Kidney (tissue), 14 donors: ENCODE measurements around the gene NAP1L4. TPM values are rescaled to one million over a fixed set of nuclear protein-coding genes. Genes with fewer than 3 reads are reported as not detected.

ENCODE experiments used
- DNase-seq, 5 donors: peaks; one replicate each; pipeline ENCODE4 v3.0.0-alpha.2; 2013 to 2020
- FAIRE-seq: peaks from 2 replicates; lab custom pipeline; 2012; peaks lifted over from hg19 to GRCh38; lab: Jason Lieb, UNC
- H3K27ac ChIP-seq, 2 donors: one replicate each; pipeline ENCODE4 v1.7.0; 2013; ENCODE audit warnings: low read depth in 2 of 2, low read length in 2 of 2, inconsistent platforms in 1 of 2
- H3K27me3 ChIP-seq: one replicate; pipeline ENCODE4 v1.7.1; 2013; ENCODE audit warnings: low read length, inconsistent platforms; ENCODE audit not compliant: control insufficient read depth, insufficient read depth
- H3K36me3 ChIP-seq, 3 donors: one replicate each; pipeline versions ENCODE4 v1.7.0 to v1.7.1; 2013; ENCODE audit warnings: low read length in 3 of 3, control low read depth in 1 of 3, inconsistent platforms in 1 of 3; ENCODE audit not compliant: insufficient read depth in 3 of 3, control insufficient read depth in 2 of 3
- H3K4me1 ChIP-seq, 3 donors: one replicate each; pipeline versions ENCODE4 v1.7.0 to v1.7.1; 2013; ENCODE audit warnings: low read length in 3 of 3, inconsistent platforms in 1 of 3, low read depth in 1 of 3; ENCODE audit not compliant: control insufficient read depth in 2 of 3, insufficient read depth in 2 of 3
- H3K4me3 ChIP-seq, 3 donors: one replicate each; pipeline versions ENCODE4 v1.7.0 to v1.8.1; 2013; ENCODE audit warnings: low read length in 3 of 3, control low read depth in 1 of 3, inconsistent platforms in 1 of 3
- H3K9ac ChIP-seq, 3 donors: one replicate each; pipeline versions ENCODE4 v1.7.0 to v1.7.1; 2013; ENCODE audit warnings: low read length in 3 of 3, control low read depth in 1 of 3, inconsistent platforms in 1 of 3
- H3K9me3 ChIP-seq, 3 donors: one replicate each; pipeline versions ENCODE4 v1.7.0 to v1.7.1; 2013; ENCODE audit warnings: low read length in 3 of 3, control low read depth in 1 of 3, inconsistent platforms in 1 of 3; ENCODE audit not compliant: control insufficient read depth in 2 of 3, insufficient read depth in 1 of 3
- intact Hi-C: fragments of 100-400 bp; cut with DNase I; formaldehyde crosslinking; loops from one replicate; pipeline ENCODE4 v1.11.1; 2022
- polyA plus RNA-seq: library from polyadenylated mRNA; stranded (reverse); fragments of 350-450 nt; fragmentation: Illumina TruSeq; extraction: RNeasy Lipid Tissue Mini Kit (QIAGEN cat#74804); gene quantifications from one replicate; pipeline ENCODE4 v1.2.3, GENCODE V29; 2014; ENCODE audit warnings: low read depth, low replicate concordance; ENCODE audit not compliant: insufficient read depth
- total RNA-seq: library from RNA; stranded (reverse); fragmentation: NEBNext Ultra II Directional; extraction: Animal tissue kit (Norgen Biotek cat#: 25700); gene quantifications from one replicate; pipeline ENCODE4 v1.2.1, GENCODE V29; 2021
- TF ChIP-seq, protein P1 (sequence below): IDR thresholded peaks from 3 replicates; pipeline ENCODE4 v1.5.1; 2012; ENCODE audit warnings: mild to moderate bottlenecking, moderate library complexity, borderline replicate concordance; ENCODE audit not compliant: insufficient read depth; ENCODE audit errors: extremely low read depth
- donor health status: control.
- donor health status: control.
- donor health status: control.
- donor health status: control.
- donor health status: control.
- donor health status: DM: yes; HTN: yes; CAD: no.
- donor health status: Normal renal cell carcinoma (clear cell type).

The NAP1L4 gene
- total and polyA plus RNA-seq, 2 donors from 2014 or later = 120 to 133 TPM

DNA sequence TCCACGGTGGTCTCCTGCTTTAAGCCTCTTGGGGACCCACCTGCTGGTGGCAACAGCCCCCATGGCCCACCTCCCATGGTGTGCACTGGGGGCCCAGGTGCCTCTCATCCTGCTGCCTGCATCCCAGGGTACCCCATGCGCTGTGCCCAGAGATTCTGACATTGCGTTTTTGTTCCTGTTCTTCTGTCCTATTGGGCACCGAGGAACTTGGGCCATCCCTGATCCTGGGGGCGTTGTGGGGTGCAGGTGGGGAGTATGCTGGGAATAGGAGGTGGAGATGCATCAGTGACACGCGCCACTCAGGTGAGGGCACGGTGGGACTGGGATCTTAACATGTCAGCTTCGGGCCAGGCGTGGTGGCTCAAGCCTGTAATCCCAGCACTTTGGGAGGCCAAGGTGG is 12.4 kb upstream of the NAP1L4 start:
- no peak overlapping the region for H3K9ac ChIP-seq
- H3K27me3 ChIP-seq = no peaks in the 10 kb centered on the region
- H3K4me1 ChIP-seq = peaks cover 0 to 25% (median 22%) of the 10 kb centered on the region in 3 donors
- TF ChIP-seq, protein P1, sequence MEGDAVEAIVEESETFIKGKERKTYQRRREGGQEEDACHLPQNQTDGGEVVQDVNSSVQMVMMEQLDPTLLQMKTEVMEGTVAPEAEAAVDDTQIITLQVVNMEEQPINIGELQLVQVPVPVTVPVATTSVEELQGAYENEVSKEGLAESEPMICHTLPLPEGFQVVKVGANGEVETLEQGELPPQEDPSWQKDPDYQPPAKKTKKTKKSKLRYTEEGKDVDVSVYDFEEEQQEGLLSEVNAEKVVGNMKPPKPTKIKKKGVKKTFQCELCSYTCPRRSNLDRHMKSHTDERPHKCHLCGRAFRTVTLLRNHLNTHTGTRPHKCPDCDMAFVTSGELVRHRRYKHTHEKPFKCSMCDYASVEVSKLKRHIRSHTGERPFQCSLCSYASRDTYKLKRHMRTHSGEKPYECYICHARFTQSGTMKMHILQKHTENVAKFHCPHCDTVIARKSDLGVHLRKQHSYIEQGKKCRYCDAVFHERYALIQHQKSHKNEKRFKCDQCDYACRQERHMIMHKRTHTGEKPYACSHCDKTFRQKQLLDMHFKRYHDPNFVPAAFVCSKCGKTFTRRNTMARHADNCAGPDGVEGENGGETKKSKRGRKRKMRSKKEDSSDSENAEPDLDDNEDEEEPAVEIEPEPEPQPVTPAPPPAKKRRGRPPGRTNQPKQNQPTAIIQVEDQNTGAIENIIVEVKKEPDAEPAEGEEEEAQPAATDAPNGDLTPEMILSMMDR = no peak
- intact Hi-C loops = no loop called here
- no peaks in the 10 kb centered on the region for H3K9me3 ChIP-seq
- DNase-seq = no peak
- no peak overlapping the region for H3K27ac ChIP-seq
- H3K36me3 ChIP-seq = peaks cover 2 to 17% (median 4%) of the 10 kb centered on the region in 3 donors
- no peak for FAIRE-seq
- H3K4me3 ChIP-seq = no peak overlapping the region

DNA sequence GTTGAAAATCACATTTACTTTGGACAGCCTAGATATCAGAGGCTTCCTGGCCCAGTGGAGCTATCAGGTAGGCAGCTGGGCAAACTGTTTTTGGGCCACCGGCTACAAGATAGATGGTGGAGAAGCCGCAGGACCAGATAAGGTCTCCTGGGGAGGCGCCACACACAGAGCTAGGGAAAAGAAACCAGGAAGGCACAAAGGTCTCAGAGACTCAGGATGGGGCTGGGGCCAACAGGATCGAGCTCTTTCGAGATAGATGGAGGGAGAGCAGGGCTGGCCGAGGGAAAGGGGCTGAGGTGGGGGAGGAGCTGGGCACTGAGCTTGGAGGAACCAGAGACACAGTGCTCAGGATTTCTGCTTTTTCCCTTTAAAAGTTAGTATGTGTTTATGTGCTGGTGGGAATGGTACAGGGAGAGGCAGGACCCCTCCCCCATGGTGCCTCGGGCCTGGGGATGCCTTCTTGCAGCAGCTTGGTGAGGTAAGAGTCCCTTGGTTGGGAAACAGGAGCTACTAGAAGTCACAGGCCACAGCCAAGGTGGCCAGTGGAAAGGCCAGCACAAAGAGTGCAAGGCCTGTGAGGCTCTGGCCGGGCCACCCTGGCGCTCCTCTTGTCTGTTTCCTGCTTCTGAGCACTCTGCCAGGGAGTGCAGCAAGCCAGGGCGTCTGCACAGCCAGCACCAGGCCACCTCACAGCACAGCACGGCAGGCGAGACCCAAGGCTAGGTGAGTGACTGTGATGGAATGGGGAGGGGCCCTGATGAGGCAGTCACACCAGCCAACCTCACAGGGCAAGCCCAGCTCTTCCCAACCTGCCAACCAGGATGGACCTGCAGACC is 11.5 kb upstream of the NAP1L4 start:
- no peak for DNase-seq
- no peaks in the 10 kb centered on the region for H3K27me3 ChIP-seq
- no peak overlapping the region for H3K4me3 ChIP-seq
- no peak for FAIRE-seq
- TF ChIP-seq, protein P1 = no peak
- intact Hi-C loops = no loop called here
- no peaks in the 10 kb centered on the region for H3K9me3 ChIP-seq
- H3K9ac ChIP-seq = no peak overlapping the region
- H3K4me1 ChIP-seq = peaks cover 0 to 27% (median 22%) of the 10 kb centered on the region in 3 donors
- H3K27ac ChIP-seq = no peak overlapping the region
- H3K36me3 ChIP-seq = peaks cover 2 to 17% (median 4%) of the 10 kb centered on the region in 3 donors

- Histone ChIP-seq H3K9ac (no peak overlapping the region), H3K4me3 (no peak overlapping the region), H3K27me3 (no peaks in the 10 kb centered on the region), H3K27ac (no peak overlapping the region), H3K4me1 (peaks cover 0 to 27% (median 22%) of the 10 kb centered on the region in 3 donors), H3K9me3 (no peaks in the 10 kb centered on the region), H3K36me3 (peaks cover 2 to 17% (median 4%) of the 10 kb centered on the region in 3 donors)
- intact Hi-C loops = no loop called here
- TF ChIP-seq, protein P1 = no peak
- DNase-seq = peak in 1 of 5 donors; percentile 4
- FAIRE-seq = no peak
Observed at GRCh38 chr11:3002871-3003270, 10.7 kb upstream of the NAP1L4 start.
